ENCODE measurements around the gene CDKAL1. TPM values are rescaled to one million over a fixed set of nuclear protein-coding genes. Genes with fewer than 3 reads are reported as not detected.

The CDKAL1 gene
- total RNA-seq, 4 donors from 2014 or later: 24.7 to 32.8 (median 29.8) TPM

- no peak for TF ChIP-seq POLR2A (IDR thresholded peaks at IDR 0.05)
- TF ChIP-seq CTCF (IDR thresholded peaks at IDR 0.05): no peak
- Histone ChIP-seq H3K27ac (no peak overlapping the region), H3K9me3 (no peaks in the 10 kb centered on the region), H3K27me3 (no peaks in the 10 kb centered on the region), H3K4me1 (peaks cover 4 to 12% of the 10 kb centered on the region in 2 donors), H3K4me3 (replicated peaks in 1 of 3) (no peak overlapping the region), H3K36me3 (no peaks in the 10 kb centered on the region)
- 90 to 94% methylated on average over 3 of the region's 3 CpGs for WGBS, 2 donors
- DNase-seq: no peak
- intact Hi-C loops (cut with DNase I): no loop called here
Measured at GRCh38 chr6:21202521-21202920, 668.3 kb downstream of the CDKAL1 start.

GRCh38 chr6:21204951-21205350 lies 670.7 kb downstream of the CDKAL1 start:
- no peaks in the 10 kb centered on the region for H3K27me3 ChIP-seq
- intact Hi-C loops (cut with DNase I): no loop called here
- no peak overlapping the region for H3K4me3 ChIP-seq (replicated peaks in 1 of 3)
- WGBS, 2 donors: 50 to 81% methylated on average over 3 of the region's 3 CpGs
- H3K36me3 ChIP-seq: no peaks in the 10 kb centered on the region
- DNase-seq: no peak
- H3K9me3 ChIP-seq: no peaks in the 10 kb centered on the region
- no peaks in the 10 kb centered on the region for H3K4me1 ChIP-seq
- TF ChIP-seq CTCF (IDR thresholded peaks at IDR 0.05) (no peak), POLR2A (IDR thresholded peaks at IDR 0.05) (no peak)
- H3K27ac ChIP-seq: no peak overlapping the region

- TF ChIP-seq POLR2A (IDR thresholded peaks at IDR 0.05): no peak
- TF ChIP-seq CTCF (IDR thresholded peaks at IDR 0.05): no peak
- Histone ChIP-seq H3K4me1 (no peaks in the 10 kb centered on the region), H3K36me3 (no peaks in the 10 kb centered on the region), H3K27ac (no peak overlapping the region), H3K27me3 (no peaks in the 10 kb centered on the region), H3K4me3 (replicated peaks in 1 of 3) (no peak overlapping the region), H3K9me3 (no peaks in the 10 kb centered on the region)
- intact Hi-C loops (cut with DNase I): no loop called here
- no peak for DNase-seq
- 93 to 94% methylated on average over 9 of the region's 9 CpGs for WGBS, 2 donors
Measured at GRCh38 chr6:21208081-21208795, 674.0 kb downstream of the CDKAL1 start.

- no peak overlapping the region for H3K4me3 ChIP-seq (replicated peaks in 1 of 3)
- no peaks in the 10 kb centered on the region for H3K36me3 ChIP-seq
- no peak for TF ChIP-seq CTCF (IDR thresholded peaks at IDR 0.05)
- no peak for TF ChIP-seq POLR2A (IDR thresholded peaks at IDR 0.05)
- no peak overlapping the region for H3K27ac ChIP-seq
- WGBS, 2 donors: 92 to 94% methylated on average over 5 of the region's 5 CpGs
- no peaks in the 10 kb centered on the region for H3K27me3 ChIP-seq
- DNase-seq: no peak
- H3K9me3 ChIP-seq: no peaks in the 10 kb centered on the region
- H3K4me1 ChIP-seq: no peaks in the 10 kb centered on the region
- intact Hi-C loops (cut with DNase I): no loop called here
Measured at GRCh38 chr6:21208796-21209186, 674.5 kb downstream of the CDKAL1 start.

- Histone ChIP-seq H3K4me3 (replicated peaks in 1 of 3) (no peak overlapping the region), H3K36me3 (no peaks in the 10 kb centered on the region), H3K4me1 (no peaks in the 10 kb centered on the region), H3K27ac (no peak overlapping the region), H3K27me3 (no peaks in the 10 kb centered on the region), H3K9me3 (no peaks in the 10 kb centered on the region)
- DNase-seq: no peak
- intact Hi-C loops (cut with DNase I): no loop called here
- 92 to 96% methylated on average over 3 of the region's 3 CpGs for WGBS, 2 donors
- TF ChIP-seq POLR2A (IDR thresholded peaks at IDR 0.05) (no peak), CTCF (IDR thresholded peaks at IDR 0.05) (no peak)
Measured at GRCh38 chr6:21213492-21213891, 679.2 kb downstream of the CDKAL1 start.
